Activated naive CD8-positive, alpha-beta T cell treated with anti-CD3 and anti-CD28 coated beads, Interleukin-2, amount 50 U/mL, for 24 hours (primary cell): ENCODE data around the gene LRRTM2.
"Not testable (repeated sequence)": the region's sequence is repeated elsewhere in the genome, so short reads cannot be mapped to it uniquely, and the experiment has no call there.

Experiments used
- ATAC-seq: fragments of 150-1000 bp; cut with Tn5 transposase; one replicate; pipeline ENCODE4 v1.10.0; 2021
- DNase-seq: peaks from one replicate; pipeline ENCODE4 v3.0.0; 2021
- H3K27ac Mint-ChIP-seq: one replicate; pipeline ENCODE4 v1.8.0; 2021; ENCODE audit warnings: mild to moderate bottlenecking, mixed read lengths
- H3K27me3 Mint-ChIP-seq: one replicate; pipeline ENCODE4 v1.8.0; 2021; ENCODE audit warnings: mixed read lengths
- H3K36me3 Mint-ChIP-seq: one replicate; pipeline ENCODE4 v1.8.0; 2021; ENCODE audit warnings: low read depth, mixed read lengths
- H3K4me1 Mint-ChIP-seq: one replicate; pipeline ENCODE4 v1.8.0; 2021; ENCODE audit warnings: mixed read lengths
- H3K4me3 Mint-ChIP-seq: one replicate; pipeline ENCODE4 v1.8.0; 2021; ENCODE audit warnings: mild to moderate bottlenecking, moderate library complexity, mixed read lengths
- H3K9me3 Mint-ChIP-seq: one replicate; pipeline ENCODE4 v1.8.0; 2021; ENCODE audit warnings: mixed read lengths

LRRTM2 gene

DNA sequence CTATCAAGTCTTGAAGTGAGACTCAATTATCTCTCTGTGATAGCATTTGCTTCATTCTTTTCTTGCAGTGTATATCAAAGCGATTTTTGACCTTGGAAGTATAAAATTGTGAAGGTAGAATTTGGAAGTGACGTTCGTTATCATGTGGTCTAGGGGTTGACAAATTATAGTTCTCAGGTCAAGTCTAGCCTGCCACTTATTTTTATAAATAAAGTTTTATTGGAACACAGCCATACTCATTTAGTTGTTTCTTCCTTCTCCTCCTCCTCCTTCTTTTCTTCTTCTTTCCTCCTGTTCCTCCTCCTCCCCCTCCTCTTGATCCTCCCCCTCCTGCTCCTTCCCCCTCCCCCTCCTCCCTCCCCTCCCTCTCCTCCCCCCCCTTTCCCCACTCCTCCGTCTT is 38.0 kb downstream of the LRRTM2 start:
- H3K36me3 Mint-ChIP-seq = peaks cover 1% of the 10 kb centered on the region
- no peak overlapping the region for H3K27ac Mint-ChIP-seq
- no peak overlapping the region for H3K4me3 Mint-ChIP-seq
- H3K27me3 Mint-ChIP-seq = peaks cover 10% of the 10 kb centered on the region
- ATAC-seq = no peak
- no peaks in the 10 kb centered on the region for H3K9me3 Mint-ChIP-seq
- DNase-seq = no peak
- H3K4me1 Mint-ChIP-seq = peaks cover 1% of the 10 kb centered on the region

DNA sequence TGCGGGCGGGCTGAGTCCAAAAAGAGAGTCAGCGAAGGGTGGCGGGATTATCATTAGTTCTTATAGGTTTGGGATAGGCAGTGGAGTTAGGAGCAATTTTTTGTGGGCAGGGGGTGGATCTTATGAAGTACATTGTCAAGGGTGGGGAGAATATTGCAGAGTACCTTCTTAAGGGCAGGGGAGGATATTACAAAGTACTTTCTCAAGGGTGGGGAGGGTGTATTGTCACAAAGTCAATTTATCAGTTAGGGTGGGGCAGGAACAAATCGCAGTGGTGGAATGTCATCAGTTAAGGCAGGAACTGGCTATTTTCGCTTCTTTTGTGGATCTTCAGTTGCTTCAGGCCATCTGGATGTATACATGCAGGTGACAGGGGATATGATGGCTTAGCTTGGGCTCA is 40.3 kb downstream of the LRRTM2 start:
- peaks cover 13% of the 10 kb centered on the region for H3K4me1 Mint-ChIP-seq
- DNase-seq, H3K36me3 Mint-ChIP-seq, H3K4me3 Mint-ChIP-seq, ATAC-seq, H3K27ac Mint-ChIP-seq, H3K9me3 Mint-ChIP-seq: not testable (repeated sequence)
- peaks cover 12% of the 10 kb centered on the region for H3K27me3 Mint-ChIP-seq

DNA sequence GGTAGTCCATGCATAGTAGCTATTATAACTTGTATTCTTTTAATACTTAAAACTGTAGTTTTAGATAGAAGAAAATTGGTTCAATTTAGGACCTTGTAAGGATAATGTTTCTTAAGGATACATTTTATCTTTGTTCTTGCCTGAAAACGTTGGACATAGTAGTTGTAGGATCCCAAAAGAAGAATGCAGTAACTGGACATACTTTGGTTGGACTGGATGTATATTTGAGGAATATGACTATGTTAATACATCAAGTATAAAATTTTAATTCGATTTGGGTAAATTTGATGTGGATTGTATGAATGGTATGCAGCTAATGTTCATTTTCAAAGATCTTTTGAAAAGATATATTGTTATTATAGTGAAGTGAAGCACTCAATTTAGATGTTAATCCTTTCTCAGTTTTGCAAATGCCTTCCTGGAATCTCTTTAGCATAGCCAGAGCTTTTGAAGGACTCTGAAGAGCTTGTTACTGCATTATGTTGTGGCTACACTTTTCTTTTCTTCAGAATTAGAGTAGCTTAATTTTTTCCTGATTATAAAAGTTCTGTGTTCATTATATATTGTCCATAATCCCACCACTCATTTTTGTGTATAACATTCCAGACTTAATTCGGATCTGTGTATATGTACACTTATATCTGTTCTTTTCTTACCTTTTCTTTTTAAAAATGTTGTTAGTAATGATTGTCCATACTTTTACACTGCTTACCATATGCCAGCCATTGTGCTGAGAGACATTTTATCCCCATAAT is 41.2 kb downstream of the LRRTM2 start:
- Mint-ChIP-seq H3K27me3 (peaks cover 12% of the 10 kb centered on the region), H3K27ac (no peak overlapping the region), H3K4me3 (no peak overlapping the region), H3K9me3 (no peaks in the 10 kb centered on the region), H3K4me1 (peaks cover 13% of the 10 kb centered on the region), H3K36me3 (peaks cover 14% of the 10 kb centered on the region)
- DNase-seq = no peak
- no peak for ATAC-seq

DNA sequence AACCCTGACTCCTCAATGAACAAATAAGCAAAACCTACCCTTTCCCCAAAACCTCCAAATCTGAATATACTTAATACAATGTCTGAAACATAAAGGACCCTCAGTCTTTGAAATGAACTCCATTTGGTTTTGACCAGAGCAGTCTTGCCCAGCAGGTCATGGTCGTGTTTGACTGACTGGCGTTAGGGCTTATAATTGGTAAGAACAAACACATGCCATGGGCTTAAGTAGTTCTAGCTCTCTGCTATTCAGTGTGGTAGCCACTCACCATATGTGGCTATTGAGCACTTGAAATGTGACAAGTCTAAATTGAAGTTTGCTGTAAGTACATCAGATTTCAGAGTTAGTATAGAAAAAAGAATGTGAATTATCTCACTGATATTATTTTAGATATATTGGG is 42.1 kb downstream of the LRRTM2 start:
- H3K4me3 Mint-ChIP-seq = no peak overlapping the region
- no peaks in the 10 kb centered on the region for H3K9me3 Mint-ChIP-seq

DNA sequence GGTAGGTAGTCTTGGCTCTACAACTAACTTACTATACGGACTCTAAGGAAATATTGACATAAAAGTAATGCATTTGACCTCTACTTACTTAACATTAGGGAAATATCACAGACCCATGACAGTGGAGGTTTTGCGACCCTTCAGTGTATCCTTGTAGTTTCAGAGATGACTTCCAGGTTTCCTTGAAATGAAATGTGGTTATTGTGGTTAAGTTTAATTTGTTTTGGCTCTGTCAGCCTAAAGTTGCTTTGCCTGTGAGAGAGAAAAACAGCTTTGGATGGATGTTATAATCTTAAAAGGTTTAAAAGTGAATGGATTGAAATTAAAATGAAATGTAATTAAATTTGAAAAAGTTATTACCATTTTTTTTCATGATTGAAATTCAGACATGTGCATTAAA is 42.9 kb downstream of the LRRTM2 start:
- H3K27ac Mint-ChIP-seq = no peak overlapping the region
- no peaks in the 10 kb centered on the region for H3K9me3 Mint-ChIP-seq
- H3K27me3 Mint-ChIP-seq = peaks cover 9% of the 10 kb centered on the region
- no peak overlapping the region for H3K4me3 Mint-ChIP-seq
- H3K36me3 Mint-ChIP-seq = peaks cover 28% of the 10 kb centered on the region
- DNase-seq (no peak), ATAC-seq (no peak)
- peaks cover 13% of the 10 kb centered on the region for H3K4me1 Mint-ChIP-seq

More for the DNA sequence above, 42.1 kb downstream of the LRRTM2 start:
- Mint-ChIP-seq H3K4me1 (peaks cover 13% of the 10 kb centered on the region), H3K36me3 (peaks cover 19% of the 10 kb centered on the region), H3K27ac (peak overlapping the region; percentile 18), H3K27me3 (peaks cover 9% of the 10 kb centered on the region)
- ATAC-seq (no peak), DNase-seq (no peak)

DNA sequence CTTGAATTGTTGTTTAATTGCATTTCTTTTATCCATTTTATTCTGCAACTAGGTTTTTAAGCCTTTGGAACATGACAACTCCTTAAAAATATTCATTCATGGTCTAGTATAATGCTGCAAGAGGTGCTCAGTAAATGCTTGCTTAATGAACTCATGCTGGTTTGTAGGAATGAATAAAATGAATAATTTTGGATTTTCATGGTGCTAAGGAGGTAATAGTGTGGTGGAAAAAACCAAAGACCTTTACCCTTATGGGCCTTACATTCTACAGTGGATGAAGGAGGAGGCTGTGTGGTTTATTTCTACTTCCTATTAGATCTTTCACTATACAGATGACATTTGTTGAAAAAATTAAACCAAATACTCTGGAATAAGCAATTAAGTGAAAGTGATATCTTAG is 43.4 kb downstream of the LRRTM2 start:
- H3K27ac Mint-ChIP-seq = no peak overlapping the region
- ATAC-seq (no peak), DNase-seq (no peak)
- no peaks in the 10 kb centered on the region for H3K9me3 Mint-ChIP-seq
- peaks cover 13% of the 10 kb centered on the region for H3K4me1 Mint-ChIP-seq
- peaks cover 30% of the 10 kb centered on the region for H3K36me3 Mint-ChIP-seq
- peaks cover 9% of the 10 kb centered on the region for H3K27me3 Mint-ChIP-seq
- H3K4me3 Mint-ChIP-seq = no peak overlapping the region

DNA sequence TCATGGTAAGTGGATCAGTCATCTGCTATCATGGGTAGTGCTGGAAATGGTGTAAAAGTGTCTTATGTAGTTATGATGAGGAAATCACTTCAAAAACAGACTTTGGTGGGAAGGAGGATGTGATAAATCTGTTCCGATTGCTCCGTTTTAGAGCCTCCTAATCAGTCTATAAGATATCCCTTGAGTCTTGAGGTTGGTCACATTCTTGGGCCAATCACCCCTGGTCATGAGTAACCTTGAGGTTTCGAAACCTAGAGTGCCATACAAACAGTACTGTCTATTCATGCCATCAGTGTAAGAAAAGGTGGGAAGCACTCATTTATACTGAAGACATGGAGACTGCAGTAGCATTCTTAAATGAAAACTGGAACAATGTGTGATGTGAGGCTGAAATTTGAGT is 45.8 kb downstream of the LRRTM2 start:
- peak overlapping the region; percentile 20 for H3K27ac Mint-ChIP-seq
- H3K4me3 Mint-ChIP-seq = no peak overlapping the region
- ATAC-seq = no peak
- H3K36me3 Mint-ChIP-seq = peaks cover 37% of the 10 kb centered on the region
- H3K9me3 Mint-ChIP-seq = no peaks in the 10 kb centered on the region
- peaks cover 7% of the 10 kb centered on the region for H3K27me3 Mint-ChIP-seq
- peaks cover 26% of the 10 kb centered on the region for H3K4me1 Mint-ChIP-seq
- DNase-seq = no peak

DNA sequence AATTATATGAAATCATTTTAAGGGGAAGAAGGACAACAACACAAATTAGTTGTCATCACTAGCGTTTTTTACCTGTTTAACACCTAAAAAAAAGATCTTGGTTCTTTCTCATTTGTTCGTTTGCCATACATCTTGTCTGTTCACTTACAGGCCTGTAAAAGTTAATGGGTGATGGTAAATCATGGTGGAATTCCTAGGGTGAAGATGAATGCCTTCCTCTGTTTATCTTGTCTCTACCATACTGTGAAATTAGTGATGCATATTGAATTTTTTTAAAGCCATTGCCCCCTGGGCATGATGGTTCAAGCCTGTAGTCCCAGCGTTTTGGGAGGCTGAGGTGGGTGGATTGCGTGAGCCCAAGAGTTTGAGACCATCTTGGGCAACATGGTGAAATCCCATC is 46.6 kb downstream of the LRRTM2 start:
- Mint-ChIP-seq H3K36me3 (peaks cover 40% of the 10 kb centered on the region), H3K4me3 (no peak overlapping the region), H3K9me3 (no peaks in the 10 kb centered on the region), H3K4me1 (peaks cover 31% of the 10 kb centered on the region), H3K27ac (no peak overlapping the region), H3K27me3 (peaks cover 7% of the 10 kb centered on the region)
- ATAC-seq (no peak), DNase-seq (no peak)

DNA sequence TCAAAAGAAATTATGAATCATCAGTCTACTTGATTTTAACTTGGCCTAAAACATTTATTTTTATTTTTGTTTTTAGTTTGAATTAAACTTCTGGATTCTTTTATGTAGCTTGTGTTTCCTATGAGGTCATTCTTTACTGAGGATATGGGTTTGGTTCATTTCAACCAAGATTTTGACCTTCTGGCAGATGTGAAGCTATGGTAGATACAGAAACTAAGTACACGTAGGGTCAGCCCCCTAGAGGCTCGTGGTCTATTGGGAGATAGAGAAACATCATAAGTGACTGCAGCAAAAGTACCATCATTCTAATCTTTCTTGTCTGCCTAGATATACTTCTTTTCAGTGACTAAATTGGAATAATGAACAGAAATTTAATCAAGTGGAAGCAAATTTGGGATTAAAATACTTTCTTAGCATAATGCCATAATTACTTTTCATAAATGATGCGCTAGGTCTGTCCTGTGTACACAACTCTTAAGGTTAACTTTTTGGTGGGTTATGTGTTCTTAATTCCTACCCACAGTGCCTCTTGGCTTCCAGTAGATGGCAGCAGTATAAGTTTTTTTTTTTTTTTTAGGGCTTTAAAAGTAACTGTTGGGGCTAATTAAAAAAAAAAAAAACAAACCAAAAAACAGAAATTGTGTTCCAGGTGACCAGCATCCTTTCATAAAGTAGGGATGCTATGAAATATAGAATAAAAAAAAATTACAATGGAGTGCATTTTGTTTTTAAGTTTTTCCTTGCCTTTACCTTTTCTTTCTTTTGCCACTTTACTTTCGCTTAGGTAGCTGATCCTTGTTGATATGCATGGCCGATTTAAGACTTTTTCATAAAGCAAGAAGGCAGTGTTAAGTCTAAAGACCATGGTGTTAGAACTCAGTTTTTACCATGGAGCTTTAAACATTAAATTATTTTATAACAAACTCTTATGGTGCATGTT is 49.9 kb downstream of the LRRTM2 start:
- Mint-ChIP-seq H3K27me3 (peaks cover 2% of the 10 kb centered on the region), H3K27ac (peak overlapping the region; percentile 83), H3K4me3 (peak overlapping the region; percentile 34), H3K9me3 (no peaks in the 10 kb centered on the region), H3K36me3 (peaks cover 34% of the 10 kb centered on the region), H3K4me1 (peaks cover 27% of the 10 kb centered on the region)
- DNase-seq (peak; percentile 15), ATAC-seq (peak; percentile 93)

DNA sequence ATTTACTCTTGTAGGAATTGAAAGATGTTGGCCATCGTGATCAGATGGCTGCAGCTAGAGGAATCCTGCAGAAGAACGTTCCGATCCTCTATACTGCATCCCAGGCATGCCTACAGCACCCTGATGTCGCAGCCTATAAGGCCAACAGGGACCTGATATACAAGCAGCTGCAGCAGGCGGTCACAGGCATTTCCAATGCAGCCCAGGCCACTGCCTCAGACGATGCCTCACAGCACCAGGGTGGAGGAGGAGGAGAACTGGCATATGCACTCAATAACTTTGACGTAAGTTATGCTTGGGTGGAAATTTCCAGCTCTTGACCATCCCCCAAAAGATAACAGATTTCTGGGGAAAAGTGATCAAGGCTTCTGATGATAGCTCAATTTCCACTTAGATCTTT is 50.6 kb downstream of the LRRTM2 start:
- peak; percentile 84 for ATAC-seq
- peaks cover 2% of the 10 kb centered on the region for H3K27me3 Mint-ChIP-seq
- H3K9me3 Mint-ChIP-seq = no peaks in the 10 kb centered on the region
- peaks cover 27% of the 10 kb centered on the region for H3K4me1 Mint-ChIP-seq
- H3K36me3 Mint-ChIP-seq = peaks cover 33% of the 10 kb centered on the region
- H3K27ac Mint-ChIP-seq = peak overlapping the region; percentile 83
- peak; percentile 31 for DNase-seq
- H3K4me3 Mint-ChIP-seq = no peak overlapping the region

DNA sequence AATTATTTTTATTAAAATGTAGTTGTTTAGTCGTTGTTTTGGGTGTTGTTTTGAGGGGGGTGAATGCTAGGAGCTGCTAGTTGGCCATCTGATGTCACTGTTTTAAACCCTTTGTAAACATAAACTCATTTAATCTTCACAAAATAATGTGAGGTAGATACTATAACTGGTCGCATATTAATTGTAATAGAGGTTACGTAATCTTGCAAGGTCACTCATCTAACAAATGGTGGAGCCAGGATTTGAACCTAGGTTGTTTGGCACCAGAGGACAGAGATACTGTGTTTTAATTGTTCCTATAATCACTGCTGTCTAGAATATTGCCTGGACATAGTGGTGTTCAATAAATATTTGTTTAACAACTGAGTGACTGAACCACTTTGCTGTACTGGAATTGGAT is 54.4 kb downstream of the LRRTM2 start:
- Mint-ChIP-seq H3K9me3 (no peaks in the 10 kb centered on the region), H3K4me3 (no peak overlapping the region), H3K4me1 (peaks cover 24% of the 10 kb centered on the region), H3K27me3 (no peaks in the 10 kb centered on the region), H3K27ac (no peak overlapping the region), H3K36me3 (peaks cover 12% of the 10 kb centered on the region)
- DNase-seq (no peak), ATAC-seq (no peak)

DNA sequence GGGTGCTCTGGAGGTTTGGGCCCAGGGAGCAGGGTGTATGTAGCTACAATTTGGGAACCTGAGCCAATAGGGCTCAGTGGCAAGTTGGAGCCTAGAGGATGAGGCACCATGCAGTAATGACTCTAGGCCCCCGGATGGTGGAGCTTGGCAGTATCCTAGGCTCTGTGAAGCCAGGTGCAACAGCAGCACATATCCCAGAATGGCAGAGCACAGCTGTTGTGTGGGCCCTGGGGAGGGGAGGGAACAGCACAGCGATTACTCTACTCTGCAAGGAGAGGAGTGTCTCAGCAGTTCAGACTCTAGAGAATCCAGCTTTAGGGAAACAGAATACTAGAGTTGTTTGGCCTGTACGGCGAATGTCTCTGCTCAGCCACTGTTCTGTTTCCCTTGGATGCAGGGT is 56.1 kb downstream of the LRRTM2 start:
- H3K9me3 Mint-ChIP-seq = no peaks in the 10 kb centered on the region
- H3K36me3 Mint-ChIP-seq = peaks cover 16% of the 10 kb centered on the region
- DNase-seq (no peak), ATAC-seq (no peak)
- no peaks in the 10 kb centered on the region for H3K27me3 Mint-ChIP-seq
- no peak overlapping the region for H3K4me3 Mint-ChIP-seq
- H3K27ac Mint-ChIP-seq = no peak overlapping the region
- H3K4me1 Mint-ChIP-seq = peaks cover 12% of the 10 kb centered on the region
